Posterior vena cava (tissue), 2 donors: ENCODE data around the gene SHISA6. TPM values are rescaled to one million over a fixed set of nuclear protein-coding genes. Genes with fewer than 3 reads are reported as not detected.

ENCODE experiments used
- DNase-seq: peaks from one replicate; pipeline ENCODE4 v3.0.0-alpha.2; 2020; ENCODE audit warnings: low spot score
- intact Hi-C, 2 donors: fragments of 100-400 bp; cut with DNase I; formaldehyde crosslinking; loops; one replicate each; pipeline versions ENCODE4 v1.14.1 to v1.14.2; 2022 to 2023
- total RNA-seq, 2 donors: library from RNA; stranded (reverse); fragmentation: NEBNext Ultra II Directional; extraction: Animal tissue kit (Norgen Biotek cat#: 25700); gene quantifications; one replicate each; pipeline ENCODE4 v1.2.1, GENCODE V29; 2021
- donor health status: DM: yes; HTN: yes; CAD: no.
- donor health status: DM: yes; HTN: yes; CAD: no.

The SHISA6 gene
- total RNA-seq, 2 donors from 2014 or later = 0.24 to 0.88 TPM

DNA sequence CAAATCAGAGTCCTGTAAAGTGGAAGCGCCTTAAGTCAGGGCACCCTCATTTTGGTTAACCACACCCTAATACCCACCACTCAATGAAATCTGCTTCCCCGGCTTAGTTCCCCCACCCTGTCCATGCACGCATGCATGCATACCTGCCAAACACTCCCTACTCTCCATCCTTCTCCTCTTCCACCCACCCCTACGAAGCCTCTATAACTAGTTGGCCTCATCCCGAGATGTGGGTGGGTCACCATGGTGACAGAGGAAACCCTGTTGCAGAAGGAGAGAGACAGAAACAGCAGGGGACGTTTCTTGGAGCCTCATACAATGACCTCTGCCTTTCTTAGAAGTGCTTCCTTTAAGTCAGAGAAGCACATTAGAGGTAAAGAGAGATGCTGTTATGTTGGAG lies 310.4 kb downstream of the SHISA6 start:
- intact Hi-C loops = loop anchor here in 1 of 2 donors (10.0 kb wide), 1 partner anchor 73 kb away; no protein-coding TSS in a partner anchor
- no peak for DNase-seq

GRCh38 chr17:11553135-11553534 lies 312.1 kb downstream of the SHISA6 start:
- intact Hi-C loops = loop anchor here in 1 of 2 donors (10.0 kb wide), 1 partner anchor 72 kb away; no protein-coding TSS in a partner anchor
- DNase-seq = no peak

- no peak for DNase-seq
- intact Hi-C loops = loop anchor here in 1 of 2 donors (10.0 kb wide), 1 partner anchor 71 kb away; no protein-coding TSS in a partner anchor
Measured at GRCh38 chr17:11554042-11554441, 313.0 kb downstream of the SHISA6 start.

DNA sequence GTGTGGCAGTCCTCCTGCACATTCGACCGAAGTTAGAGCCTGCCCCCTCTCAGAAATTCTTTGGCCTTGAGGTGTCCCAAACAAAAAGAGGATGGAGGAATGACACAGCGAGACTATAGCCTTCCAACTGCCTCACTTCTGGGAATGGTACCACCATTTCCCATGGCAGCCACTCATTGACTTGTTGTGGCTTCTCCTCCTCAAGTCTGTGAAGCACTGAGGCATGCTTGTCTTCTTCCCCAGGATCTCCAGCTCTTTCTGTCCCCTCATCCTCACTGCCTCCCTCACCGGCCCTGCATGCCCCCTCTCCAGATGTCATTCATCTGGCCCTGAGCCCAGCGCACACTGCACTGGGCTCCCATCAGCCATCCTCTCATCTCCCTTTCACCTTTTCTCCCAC lies 313.5 kb downstream of the SHISA6 start:
- intact Hi-C loops = loop anchor here in 1 of 2 donors (10.0 kb wide), 1 partner anchor 70 kb away; no protein-coding TSS in a partner anchor
- DNase-seq = no peak

GRCh38 chr17:11555530-11555929 lies 314.5 kb downstream of the SHISA6 start:
- intact Hi-C loops = loop anchor here in 1 of 2 donors (10.0 kb wide), 1 partner anchor 69 kb away; no protein-coding TSS in a partner anchor
- DNase-seq = no peak

GRCh38 chr17:11557727-11558452 lies 316.9 kb downstream of the SHISA6 start:
- intact Hi-C loops = loop anchor here in 1 of 2 donors (10.0 kb wide), 1 partner anchor 67 kb away; no protein-coding TSS in a partner anchor
- DNase-seq = no peak

GRCh38 chr17:11558681-11559234 lies 317.7 kb downstream of the SHISA6 start:
- DNase-seq = no peak
- intact Hi-C loops = loop anchor here in 1 of 2 donors (10.0 kb wide), 1 partner anchor 66 kb away; no protein-coding TSS in a partner anchor

- DNase-seq = no peak
- intact Hi-C loops = loop anchor here in 1 of 2 donors (10.0 kb wide), 1 partner anchor 65 kb away; no protein-coding TSS in a partner anchor
Measured at GRCh38 chr17:11559601-11560000, 318.6 kb downstream of the SHISA6 start.

GRCh38 chr17:11561281-11561680 lies 320.3 kb downstream of the SHISA6 start:
- DNase-seq = no peak
- intact Hi-C loops = no loop called here

- no peak for DNase-seq
- intact Hi-C loops = loop anchor here in 1 of 2 donors (1.0 kb wide), 1 partner anchor 18 kb away; no protein-coding TSS in a partner anchor
Measured at GRCh38 chr17:11561702-11562101, 320.7 kb downstream of the SHISA6 start.

GRCh38 chr17:11564589-11565380 lies 323.8 kb downstream of the SHISA6 start:
- intact Hi-C loops = no loop called here
- DNase-seq = no peak

- intact Hi-C loops = no loop called here
- no peak for DNase-seq
Measured at GRCh38 chr17:11565591-11565990, 324.6 kb downstream of the SHISA6 start.

DNA sequence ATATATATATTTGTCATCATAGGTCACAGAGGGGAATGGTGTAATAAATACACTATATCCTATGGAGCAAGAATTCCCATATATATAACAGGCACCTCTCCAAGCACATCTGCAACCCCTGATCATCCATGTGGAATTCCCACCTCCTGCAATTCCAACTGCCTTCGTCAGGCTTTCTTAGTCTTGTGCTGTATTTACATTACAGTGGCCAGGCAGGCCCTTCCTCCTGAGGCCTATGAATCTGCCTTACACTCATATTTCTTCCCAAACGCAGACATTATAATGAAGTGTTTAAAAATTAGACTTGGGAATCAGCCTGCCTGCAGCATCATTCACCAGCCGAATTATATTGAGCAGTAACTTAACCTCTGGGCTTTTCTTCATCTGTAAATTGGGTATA lies 338.0 kb downstream of the SHISA6 start:
- no peak for DNase-seq
- intact Hi-C loops = loop anchor here in 1 of 2 donors (1.0 kb wide), 1 partner anchor 17 kb away; no protein-coding TSS in a partner anchor

GRCh38 chr17:11580677-11581076 lies 339.7 kb downstream of the SHISA6 start:
- DNase-seq = no peak
- intact Hi-C loops = no loop called here

- intact Hi-C loops = no loop called here
- DNase-seq = no peak
Measured at GRCh38 chr17:11582217-11582616, 341.2 kb downstream of the SHISA6 start.

DNA sequence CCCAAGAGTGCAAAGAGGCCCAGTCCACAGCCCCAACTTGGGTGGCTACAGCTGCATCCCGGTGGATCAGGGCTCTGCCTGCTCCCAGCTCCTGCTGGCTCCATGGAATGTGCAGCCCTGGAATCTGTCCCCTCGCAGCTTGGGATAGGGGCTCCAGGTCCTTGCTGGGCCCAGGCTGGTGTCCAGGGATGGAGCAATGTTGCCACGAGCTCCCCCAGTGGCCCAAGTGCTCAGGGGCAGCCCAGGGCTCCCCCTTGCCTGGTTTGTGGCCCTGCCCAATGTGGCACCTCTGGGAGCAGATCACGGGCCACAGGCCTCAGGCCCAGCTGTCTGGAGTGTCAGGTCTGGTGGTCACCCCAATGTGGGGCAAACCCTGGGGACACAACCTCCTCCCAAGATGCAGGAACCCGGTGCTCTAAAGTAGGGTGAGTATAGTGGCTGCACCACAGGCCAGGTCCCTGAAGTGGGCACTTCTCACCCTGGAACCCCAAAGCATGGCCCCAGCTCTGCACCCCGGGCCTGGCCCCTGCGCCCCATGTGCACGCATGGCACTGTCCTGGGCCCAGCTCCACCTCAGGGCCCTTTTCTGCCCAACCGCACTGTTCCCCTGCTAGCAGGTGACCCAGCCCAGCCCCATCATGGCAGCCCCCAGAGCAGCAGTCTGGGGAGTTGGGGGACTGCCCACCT lies 342.4 kb downstream of the SHISA6 start:
- intact Hi-C loops = no loop called here
- DNase-seq = no peak

DNA sequence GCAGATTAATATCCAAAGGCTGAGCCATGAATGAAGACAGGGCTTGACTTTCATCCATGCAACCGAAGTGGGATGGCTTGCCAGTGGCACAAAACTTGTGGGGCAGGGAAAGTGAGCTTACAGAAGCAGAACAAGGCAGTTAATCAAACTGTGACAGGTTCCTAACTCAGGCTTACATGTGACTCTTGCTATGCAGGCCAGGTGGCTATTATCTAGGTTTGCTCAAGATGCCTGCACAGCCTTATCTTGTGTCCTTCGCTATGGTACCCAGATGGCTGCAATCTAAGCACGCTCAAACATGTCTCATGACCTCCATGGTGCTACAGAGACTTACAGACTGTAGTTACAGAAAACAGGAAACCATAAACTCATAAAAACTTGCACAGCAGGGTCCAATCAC lies 348.7 kb downstream of the SHISA6 start:
- intact Hi-C loops = no loop called here
- no peak for DNase-seq

DNA sequence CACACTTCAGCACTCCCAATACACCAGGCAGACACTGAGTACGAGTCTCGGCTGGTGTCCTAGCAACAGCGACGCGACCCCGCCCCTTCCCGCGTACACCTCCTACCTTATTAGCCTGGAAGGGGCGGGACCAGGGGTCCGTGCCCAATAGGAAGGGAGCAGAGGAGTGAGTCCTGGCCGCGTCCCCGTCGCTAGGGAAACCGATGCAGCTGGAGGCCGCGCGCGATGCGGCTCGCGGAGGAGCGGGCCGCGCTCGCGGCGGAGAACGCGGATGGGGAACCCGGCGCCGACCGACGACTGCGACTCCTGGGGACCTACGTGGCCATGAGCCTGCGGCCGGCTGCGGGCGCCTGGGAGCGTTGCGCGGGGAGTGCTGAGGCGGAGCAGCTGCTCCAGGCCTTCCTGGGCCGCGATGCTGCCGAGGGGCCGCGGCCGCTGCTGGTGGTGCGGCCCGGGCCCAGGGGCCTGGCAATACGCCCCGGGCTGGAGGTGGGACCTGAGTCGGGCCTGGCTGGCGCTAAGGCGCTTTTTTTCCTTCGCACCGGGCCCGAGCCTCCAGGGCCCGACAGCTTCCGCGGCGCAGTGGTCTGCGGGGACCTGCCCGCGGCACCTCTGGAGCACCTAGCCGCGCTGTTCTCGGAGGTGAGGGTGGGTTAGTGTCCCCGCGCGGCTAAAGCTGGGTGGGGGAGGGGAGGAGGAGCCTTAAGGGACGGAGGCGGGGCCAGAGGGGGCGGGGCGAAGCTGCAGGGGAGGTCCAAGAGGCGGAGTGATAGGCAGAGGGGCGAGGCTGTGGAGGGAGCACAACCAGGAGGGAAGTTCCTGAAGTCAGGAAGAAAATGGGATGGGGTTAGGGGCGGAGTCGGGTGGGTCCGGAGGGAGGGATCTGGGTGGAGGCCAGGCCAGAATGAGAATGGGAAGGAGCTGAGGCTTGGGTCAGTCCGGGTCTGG lies 357.5 kb downstream of the SHISA6 start, which contains the start of gene DNAH9:
TSS of gene DNAH9 (plus strand) at position 197 of the 948 bp plus-strand sequence. CDS start at position 226, 29 bp downstream.
- intact Hi-C loops = no loop called here
- DNase-seq = peak; percentile 98
